Measurements from ENCODE around the gene ARL4A. TPM values are rescaled to one million over a fixed set of nuclear protein-coding genes. Genes with fewer than 3 reads are reported as not detected.

ARL4A gene
- total and polyA plus RNA-seq, 2 donors (not counting 3 experiments of a cell fraction or from before 2014, with no cell fraction given), result 34.1 to 43.2 TPM

- Histone ChIP-seq H3K9me1 (replicated peaks; ENCODE audit: control insufficient read depth, extremely low read depth, insufficient read depth, low read length) (no peaks in the 10 kb centered on the region), H3K36me3 (ENCODE audit: control insufficient read depth in 2 of 2, extremely low read depth in 1 of 2, insufficient read depth in 2 of 2, low read length in 2 of 2) (no peaks in the 10 kb centered on the region), H3K79me2 (ENCODE audit: control insufficient read depth, insufficient read depth, low read length) (no peaks in the 10 kb centered on the region), H4K20me1 (replicated peaks; ENCODE audit: control insufficient read depth, extremely low read depth, insufficient read depth, low read length) (no peaks in the 10 kb centered on the region), H3K9me3 (replicated peaks; ENCODE audit: control insufficient read depth, insufficient read depth, low read length) (no peaks in the 10 kb centered on the region), H3K4me1 (ENCODE audit: control insufficient read depth, extremely low read depth, insufficient read depth, low read length) (no peaks in the 10 kb centered on the region), H3K4me2 (ENCODE audit: insufficient read depth, low read length) (no peak overlapping the region), H2AFZ (ENCODE audit: low read depth, low read length) (no peak overlapping the region), H3K27me3 (ENCODE audit: control insufficient read depth in 2 of 2, insufficient read depth in 2 of 2, low read length in 2 of 2) (no peaks in the 10 kb centered on the region), H3K9ac (replicated peaks; ENCODE audit: extremely low read depth, insufficient read depth, low read length) (no peak overlapping the region), H3K27ac (ENCODE audit: insufficient read depth, low read depth, low read length) (no peak overlapping the region), H3K4me3 (replicated peaks in 1 of 3; ENCODE audit: insufficient read depth in 1 of 3, low read depth in 1 of 3, low read length in 3 of 3) (no peak overlapping the region)
- BruUV-seq (replicated peaks), result no TSS peak
- intact Hi-C loops (cut with micrococcal nuclease) (no loop called here), dilution Hi-C loops (cut with MboI; ENCODE audit: extremely low pct_ligation_motif_present, low sequenced_read_pairs) (no loop called here)
- FAIRE-seq (no peak), DNase-seq (ENCODE audit: low read depth, low spot score) (no peak)
- ChIA-PET CTCF (interaction anchor here (0.9 to 1.9 kb wide), 3 partner anchors 10 to 19 kb away, joined by 3 to 8 read pairs (median 7); partner anchors contain the start of gene ARL4A), POLR2A (no interaction called here)
- TF ChIP-seq EZH2 (IDR thresholded peaks at IDR 0.05; ENCODE audit: borderline replicate concordance, low read depth, low read length, severe bottlenecking) (no peak), GATA2 (IDR thresholded peaks at IDR 0.05; ENCODE audit: insufficient read depth, insufficient read length, low read depth, low read length) (no peak), JUN (IDR thresholded peaks at IDR 0.05; ENCODE audit: borderline replicate concordance, insufficient read depth, insufficient read length, low read depth) (no peak), FOS (IDR thresholded peaks at IDR 0.05; ENCODE audit: borderline replicate concordance, insufficient read depth, low read length) (no peak), POLR2AphosphoS5 (IDR thresholded peaks at IDR 0.05; ENCODE audit: insufficient read depth, low read depth, low read length) (no peak), POLR2A (IDR thresholded peaks at IDR 0.05; ENCODE audit: low read depth, low read length) (no peak), MYC (IDR thresholded peaks at IDR 0.05; ENCODE audit: low read depth, low read length) (no peak)
- TF ChIP-seq, protein P1, sequence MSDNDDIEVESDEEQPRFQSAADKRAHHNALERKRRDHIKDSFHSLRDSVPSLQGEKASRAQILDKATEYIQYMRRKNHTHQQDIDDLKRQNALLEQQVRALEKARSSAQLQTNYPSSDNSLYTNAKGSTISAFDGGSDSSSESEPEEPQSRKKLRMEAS (IDR thresholded peaks at IDR 0.05; ENCODE audit: insufficient read depth, insufficient read length), result no peak
- TF ChIP-seq, protein P2, sequence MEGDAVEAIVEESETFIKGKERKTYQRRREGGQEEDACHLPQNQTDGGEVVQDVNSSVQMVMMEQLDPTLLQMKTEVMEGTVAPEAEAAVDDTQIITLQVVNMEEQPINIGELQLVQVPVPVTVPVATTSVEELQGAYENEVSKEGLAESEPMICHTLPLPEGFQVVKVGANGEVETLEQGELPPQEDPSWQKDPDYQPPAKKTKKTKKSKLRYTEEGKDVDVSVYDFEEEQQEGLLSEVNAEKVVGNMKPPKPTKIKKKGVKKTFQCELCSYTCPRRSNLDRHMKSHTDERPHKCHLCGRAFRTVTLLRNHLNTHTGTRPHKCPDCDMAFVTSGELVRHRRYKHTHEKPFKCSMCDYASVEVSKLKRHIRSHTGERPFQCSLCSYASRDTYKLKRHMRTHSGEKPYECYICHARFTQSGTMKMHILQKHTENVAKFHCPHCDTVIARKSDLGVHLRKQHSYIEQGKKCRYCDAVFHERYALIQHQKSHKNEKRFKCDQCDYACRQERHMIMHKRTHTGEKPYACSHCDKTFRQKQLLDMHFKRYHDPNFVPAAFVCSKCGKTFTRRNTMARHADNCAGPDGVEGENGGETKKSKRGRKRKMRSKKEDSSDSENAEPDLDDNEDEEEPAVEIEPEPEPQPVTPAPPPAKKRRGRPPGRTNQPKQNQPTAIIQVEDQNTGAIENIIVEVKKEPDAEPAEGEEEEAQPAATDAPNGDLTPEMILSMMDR (IDR thresholded peaks at IDR 0.05; ENCODE audit: extremely low read depth in 1 of 2, insufficient read depth in 1 of 2, low read depth in 1 of 2, low read length in 2 of 2), result no peak
These were observed 18.4 kb downstream of the ARL4A start for GRCh38 chr7:12705878-12706277.
